OCI-LY3 (cell line): Measurements from ENCODE around the gene ASB6.

Source experiments
- H2AFZ ChIP-seq: fragments of 200-600, 300-600 bp; shearing (Covaris generic); 2 replicates; pipeline ENCODE4 v1.6.0; 2014; ENCODE audit warnings: antibody characterized with exemption, low read depth, low read length
- H3K27ac ChIP-seq: fragments of 200-600, 300-600 bp; sonication (generic); 2 replicates; pipeline ENCODE4 v1.5.1; 2014; ENCODE audit warnings: mild to moderate bottlenecking, low read length, moderate library complexity, mixed read lengths
- H3K27me3 ChIP-seq: fragments of 200-600, 300-600 bp; sonication (generic); 2 replicates; pipeline ENCODE4 v1.6.1; 2014; ENCODE audit warnings: low read depth, low read length, mixed read lengths
- H3K36me3 ChIP-seq: fragments of 200-600, 300-600 bp; sonication (generic); replicated peaks from 2 replicates; pipeline ENCODE3; 2014; ENCODE audit warnings: low read depth, low read length, mixed read lengths
- H3K4me1 ChIP-seq: fragments of 300-600, 200-600 bp; sonication (generic); 2 replicates; pipeline ENCODE4 v1.6.1; 2014; ENCODE audit warnings: low read length, mixed read lengths
- H3K4me2 ChIP-seq: fragments of 200-600, 300-600 bp; sonication (generic); 2 replicates; pipeline ENCODE4 v1.6.1; 2014; ENCODE audit warnings: low read length, mixed read lengths
- H3K4me3 ChIP-seq: fragments of 300-600, 200-600 bp; sonication (generic); 2 replicates; pipeline ENCODE4 v1.5.1; 2014; ENCODE audit warnings: antibody characterized with exemption, mild to moderate bottlenecking, low read length, moderate library complexity
- H3K79me2 ChIP-seq: fragments of 300-600, 200-600 bp; shearing (Covaris generic); 2 replicates; pipeline ENCODE4 v1.6.1; 2014; ENCODE audit warnings: mild to moderate bottlenecking, low read length, mixed read lengths
- H3K9ac ChIP-seq: fragments of 300-600, 200-600 bp; shearing (Covaris generic); 2 replicates; pipeline ENCODE4 v1.6.0; 2014; ENCODE audit warnings: mild to moderate bottlenecking, low read length, moderate library complexity
- H3K9me3 ChIP-seq: fragments of 200-600, 300-600 bp; shearing (Covaris generic); 2 replicates; pipeline ENCODE4 v1.6.1; 2014; ENCODE audit warnings: low read length, mixed read lengths; ENCODE audit not compliant: insufficient read depth
- H4K20me1 ChIP-seq: fragments of 200-600, 300-600 bp; sonication (generic); 2 replicates; pipeline ENCODE4 v1.6.1; 2016; ENCODE audit warnings: low read length, mixed read lengths; ENCODE audit not compliant: insufficient read depth
- EZH2phosphoT487 ChIP-seq: fragments of 200-600 bp; shearing (Covaris generic); IDR thresholded peaks from 2 replicates; pipeline ENCODE4 v1.6.1; 2018; ENCODE audit warnings: antibody characterized with exemption, mixed run types, low read depth
- TF ChIP-seq, protein P1 (sequence below): fragments of 200-600, 300-600 bp; sonication (generic); IDR thresholded peaks from 2 replicates; pipeline ENCODE4 v1.5.1; 2014; ENCODE audit warnings: antibody characterized with exemption, low read length, low read depth

The ASB6 gene

DNA sequence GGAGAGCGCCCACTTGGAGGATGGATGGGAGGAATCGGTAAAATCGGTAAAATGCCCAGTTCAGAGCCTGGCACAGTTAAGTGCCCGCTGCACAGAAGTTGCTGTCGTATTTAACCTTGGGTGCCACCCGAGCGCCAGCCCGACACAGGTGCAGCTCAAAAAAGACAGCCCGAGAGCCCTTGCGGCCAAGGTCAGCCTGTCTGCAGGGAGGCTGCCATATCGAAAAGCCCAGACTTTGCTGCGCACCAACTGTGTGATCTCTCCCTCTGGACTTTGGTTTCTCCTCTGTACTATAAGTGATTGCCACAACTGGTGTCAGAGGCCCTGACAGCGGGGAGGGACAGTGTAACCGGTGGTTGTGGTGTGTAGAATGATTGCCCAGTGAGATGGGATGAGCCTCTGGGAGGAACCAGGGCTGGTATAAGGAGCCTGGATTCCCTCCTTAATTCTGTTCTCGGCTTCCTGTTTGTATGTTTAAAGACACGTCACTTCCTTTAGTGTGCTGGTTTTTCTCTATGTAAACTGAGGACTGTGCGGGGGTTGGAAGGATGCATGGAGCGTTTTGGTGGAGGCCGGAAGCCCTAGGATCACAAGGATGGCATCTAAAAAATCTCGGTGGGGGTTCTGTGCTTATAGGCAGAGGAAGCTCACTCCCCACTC lies 15.2 kb downstream of the ASB6 start:
- no peaks in the 10 kb centered on the region for H3K27me3 ChIP-seq
- H3K4me3 ChIP-seq: peak overlapping the region; percentile 96
- peaks cover 58% of the 10 kb centered on the region for H3K79me2 ChIP-seq
- no peaks in the 10 kb centered on the region for H3K9me3 ChIP-seq
- peaks cover 16% of the 10 kb centered on the region for H3K36me3 ChIP-seq
- no peak for TF ChIP-seq EZH2phosphoT487
- TF ChIP-seq, protein P1, sequence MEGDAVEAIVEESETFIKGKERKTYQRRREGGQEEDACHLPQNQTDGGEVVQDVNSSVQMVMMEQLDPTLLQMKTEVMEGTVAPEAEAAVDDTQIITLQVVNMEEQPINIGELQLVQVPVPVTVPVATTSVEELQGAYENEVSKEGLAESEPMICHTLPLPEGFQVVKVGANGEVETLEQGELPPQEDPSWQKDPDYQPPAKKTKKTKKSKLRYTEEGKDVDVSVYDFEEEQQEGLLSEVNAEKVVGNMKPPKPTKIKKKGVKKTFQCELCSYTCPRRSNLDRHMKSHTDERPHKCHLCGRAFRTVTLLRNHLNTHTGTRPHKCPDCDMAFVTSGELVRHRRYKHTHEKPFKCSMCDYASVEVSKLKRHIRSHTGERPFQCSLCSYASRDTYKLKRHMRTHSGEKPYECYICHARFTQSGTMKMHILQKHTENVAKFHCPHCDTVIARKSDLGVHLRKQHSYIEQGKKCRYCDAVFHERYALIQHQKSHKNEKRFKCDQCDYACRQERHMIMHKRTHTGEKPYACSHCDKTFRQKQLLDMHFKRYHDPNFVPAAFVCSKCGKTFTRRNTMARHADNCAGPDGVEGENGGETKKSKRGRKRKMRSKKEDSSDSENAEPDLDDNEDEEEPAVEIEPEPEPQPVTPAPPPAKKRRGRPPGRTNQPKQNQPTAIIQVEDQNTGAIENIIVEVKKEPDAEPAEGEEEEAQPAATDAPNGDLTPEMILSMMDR: no peak
- no peak overlapping the region for H2AFZ ChIP-seq
- peaks cover 29% of the 10 kb centered on the region for H3K4me1 ChIP-seq
- H3K4me2 ChIP-seq: peak overlapping the region; percentile 96
- peaks cover 54% of the 10 kb centered on the region for H4K20me1 ChIP-seq
- peak overlapping the region; percentile 62 for H3K27ac ChIP-seq
- H3K9ac ChIP-seq: peak overlapping the region; percentile 94

DNA sequence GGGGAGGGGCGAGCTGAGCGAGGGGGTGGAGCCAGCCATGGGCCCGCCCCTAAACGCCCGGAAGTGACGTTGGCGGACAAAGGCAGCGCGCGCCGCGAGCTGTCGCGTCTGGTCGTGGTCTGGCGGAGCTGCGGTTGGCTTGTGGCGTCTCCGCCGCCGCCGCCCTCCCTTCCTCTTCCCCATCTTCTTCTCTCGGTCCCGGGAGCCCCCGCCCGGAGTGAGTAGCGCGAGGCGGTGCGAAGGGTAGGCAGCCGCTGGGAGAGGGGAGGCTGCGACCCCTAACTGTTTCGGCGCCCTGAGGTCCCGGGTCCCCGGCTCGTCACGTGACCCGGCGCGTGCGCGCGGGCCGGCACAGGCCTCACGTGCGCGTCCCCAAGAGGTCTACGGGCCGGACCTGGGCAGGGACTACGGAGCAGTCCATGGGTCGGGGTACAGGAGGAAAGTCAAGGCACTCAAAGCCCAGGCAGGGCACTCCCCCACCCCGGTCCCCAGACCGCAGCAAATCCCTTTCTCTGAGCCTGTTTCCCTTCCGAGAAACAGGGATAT lies 15.8 kb downstream of the ASB6 start, which contains the start of gene NTMT1:
Gene NTMT1, plus strand, starts transcription at position 85 of the 546 bp plus-strand sequence. CDS start 6,541 bp downstream, outside the sequence.
- peak within 1 kb of the TSS; percentile 62 for H3K27ac ChIP-seq
- H3K4me2 ChIP-seq: peak within 1 kb of the TSS; percentile 100
- H3K9me3 ChIP-seq: no peaks in the 10 kb centered on the region
- peaks cover 48% of the 10 kb centered on the region for H4K20me1 ChIP-seq
- H2AFZ ChIP-seq: peak within 1 kb of the TSS; percentile 83
- peaks cover 52% of the 10 kb centered on the region for H3K79me2 ChIP-seq
- peak within 1 kb of the TSS; percentile 94 for H3K9ac ChIP-seq
- peak within 1 kb of the TSS; percentile 96 for H3K4me3 ChIP-seq
- TF ChIP-seq, protein P1: no peak
- TF ChIP-seq EZH2phosphoT487: no peak
- H3K36me3 ChIP-seq: peaks cover 16% of the 10 kb centered on the region
- no peaks in the 10 kb centered on the region for H3K27me3 ChIP-seq
- H3K4me1 ChIP-seq: peaks cover 29% of the 10 kb centered on the region

DNA sequence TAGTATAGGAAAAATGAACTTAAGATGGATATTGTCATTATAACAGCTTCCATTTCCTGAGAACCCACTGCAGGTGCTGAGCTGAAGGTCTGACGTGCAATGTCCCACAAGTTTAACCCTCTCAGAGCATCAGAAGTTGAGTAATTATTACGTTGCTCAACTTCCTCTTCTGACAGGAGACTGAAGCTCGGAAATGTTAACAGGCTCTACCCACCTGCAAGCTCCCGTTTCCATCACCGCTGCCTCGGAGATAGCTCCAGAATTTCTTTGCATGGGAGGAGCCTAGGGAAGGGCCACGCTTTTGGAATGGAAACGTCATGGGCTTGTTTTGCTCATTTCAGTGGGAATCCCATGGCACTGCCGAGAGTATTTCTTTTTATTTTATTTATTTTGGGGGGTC lies 17.0 kb downstream of the ASB6 start:
- H3K4me1 ChIP-seq: peaks cover 29% of the 10 kb centered on the region
- peak overlapping the region; percentile 96 for H3K4me3 ChIP-seq
- peaks cover 36% of the 10 kb centered on the region for H4K20me1 ChIP-seq
- H3K27me3 ChIP-seq: no peaks in the 10 kb centered on the region
- TF ChIP-seq EZH2phosphoT487: no peak
- TF ChIP-seq, protein P1: no peak
- no peaks in the 10 kb centered on the region for H3K9me3 ChIP-seq
- peak overlapping the region; percentile 62 for H3K27ac ChIP-seq
- H2AFZ ChIP-seq: peak overlapping the region; percentile 83
- H3K9ac ChIP-seq: peak overlapping the region; percentile 94
- H3K4me2 ChIP-seq: peak overlapping the region; percentile 100
- H3K79me2 ChIP-seq: peaks cover 40% of the 10 kb centered on the region
- peaks cover 16% of the 10 kb centered on the region for H3K36me3 ChIP-seq

DNA sequence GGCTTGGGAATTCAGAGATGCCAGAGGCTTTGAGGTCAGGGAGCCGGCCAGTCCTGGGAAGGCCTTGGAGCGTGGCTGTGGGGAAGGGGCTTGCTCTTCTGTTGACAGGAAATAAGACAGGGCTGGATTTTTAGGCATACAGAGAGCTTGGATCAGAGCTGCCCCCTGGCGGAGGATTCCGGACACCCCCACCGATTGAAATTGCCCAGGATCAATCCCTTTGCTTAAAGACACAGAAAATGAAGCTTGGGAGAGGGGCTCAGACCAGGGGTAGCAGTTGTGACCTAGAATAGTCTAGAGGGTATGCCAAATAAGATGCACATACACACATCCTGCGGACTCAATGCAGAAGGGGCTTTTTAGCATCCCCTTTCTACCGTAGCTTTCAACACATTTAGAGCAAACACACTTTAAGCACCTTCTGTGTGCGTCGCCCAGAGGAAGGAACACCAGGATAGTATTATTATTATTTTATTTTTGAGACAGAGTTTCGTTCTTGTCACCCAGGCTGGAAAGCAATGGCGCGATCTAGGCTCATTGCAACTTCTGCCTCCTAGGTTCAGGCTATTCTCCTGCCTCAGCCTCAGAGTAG lies 17.7 kb downstream of the ASB6 start:
- H3K9me3 ChIP-seq: no peaks in the 10 kb centered on the region
- H3K27me3 ChIP-seq: no peaks in the 10 kb centered on the region; the same call in 1 of the 2 replicates
- peak overlapping the region; percentile 80 for H2AFZ ChIP-seq
- H3K79me2 ChIP-seq: peaks cover 33% of the 10 kb centered on the region
- TF ChIP-seq EZH2phosphoT487: no peak
- TF ChIP-seq, protein P1: peak; percentile 82
- peaks cover 29% of the 10 kb centered on the region for H3K4me1 ChIP-seq
- H3K4me2 ChIP-seq: peak overlapping the region; percentile 100
- H4K20me1 ChIP-seq: peaks cover 29% of the 10 kb centered on the region
- peaks cover 16% of the 10 kb centered on the region for H3K36me3 ChIP-seq
- H3K4me3 ChIP-seq: peak overlapping the region; percentile 96
- H3K9ac ChIP-seq: 0 out of 2 replicates have a peak overlapping the region, but pooled peaks have one; percentile 39
- peak overlapping the region; percentile 62 for H3K27ac ChIP-seq
